Activated CD4-positive, alpha-beta memory T cell treated with anti-CD3 and anti-CD28 coated beads for 36 hours (primary cell): ENCODE results near the gene MAOA. TPM values are rescaled to one million over a fixed set of nuclear protein-coding genes. Genes with fewer than 3 reads are reported as not detected.
A peak's percentile ranks its signal among the peaks of the same experiment; 100 is the strongest.

Source experiments
- CTCF ChIA-PET: fragments of 350-600 bp; sonication (Branson Sonifier 250); formaldehyde crosslinking; loops from one replicate; lab custom pipeline; 2021; ENCODE audit warnings: antibody characterized with exemption, inconsistent platforms; lab: Charles Lee
- POLR2A ChIA-PET: fragments of 350-600 bp; sonication (Branson Sonifier 250); formaldehyde crosslinking; loops from one replicate; lab custom pipeline; 2021; ENCODE audit warnings: antibody characterized with exemption; lab: Charles Lee
- DNase-seq: peaks from one replicate; pipeline ENCODE4 v3.0.0-alpha.2; 2020
- H3K27ac Mint-ChIP-seq: one replicate; pipeline ENCODE4 v1.8.0; 2021; ENCODE audit warnings: mixed read lengths
- H3K27me3 Mint-ChIP-seq: one replicate; pipeline ENCODE4 v1.8.0; 2021; ENCODE audit warnings: mixed read lengths
- H3K36me3 Mint-ChIP-seq: one replicate; pipeline ENCODE4 v1.8.0; 2021; ENCODE audit warnings: mixed read lengths
- H3K4me1 Mint-ChIP-seq: one replicate; pipeline ENCODE4 v1.8.0; 2021; ENCODE audit warnings: low read depth, mixed read lengths
- H3K4me3 Mint-ChIP-seq: one replicate; pipeline ENCODE4 v1.8.0; 2021; ENCODE audit warnings: mild to moderate bottlenecking, mixed read lengths
- H3K9me3 Mint-ChIP-seq: one replicate; pipeline ENCODE4 v1.8.0; 2021; ENCODE audit warnings: mixed read lengths
- intact Hi-C: fragments of 100-400 bp; cut with micrococcal nuclease; formaldehyde crosslinking; loops from one replicate; pipeline ENCODE4 v1.15.1; 2023
- total RNA-seq, 2 experiments: library from RNA; stranded (reverse); gene quantifications; one replicate each; pipeline ENCODE4 v1.2.3, GENCODE V29; 2021

Gene MAOA
- total RNA-seq, 2 experiments from 2014 or later = 14.8 to 16.8 TPM

- Mint-ChIP-seq H3K27ac (no peak overlapping the region), H3K9me3 (no peaks in the 10 kb centered on the region), H3K4me3 (no peak overlapping the region), H3K4me1 (peaks cover 13% of the 10 kb centered on the region), H3K36me3 (no peaks in the 10 kb centered on the region), H3K27me3 (peaks cover 5% of the 10 kb centered on the region)
- POLR2A ChIA-PET = no interaction called here
- CTCF ChIA-PET = interaction anchor here (0.6 kb wide), 1 partner anchor 1213 kb away, joined by 4 read pairs; no protein-coding TSS in a partner anchor
- DNase-seq = no peak
- intact Hi-C loops = no loop called here
Measured at GRCh38 chrX:43641691-43642090, 14.4 kb upstream of the MAOA start.

GRCh38 chrX:43643201-43643600, 12.9 kb upstream of the MAOA start:
- POLR2A ChIA-PET = no interaction called here
- peaks cover 3% of the 10 kb centered on the region for H3K27me3 Mint-ChIP-seq
- H3K4me3 Mint-ChIP-seq = no peak overlapping the region

GRCh38 chrX:43643662-43644061, 12.4 kb upstream of the MAOA start:
- Mint-ChIP-seq H3K9me3 (no peaks in the 10 kb centered on the region), H3K27ac (peak overlapping the region; percentile 69), H3K36me3 (no peaks in the 10 kb centered on the region), H3K4me1 (peaks cover 13% of the 10 kb centered on the region), H3K4me3 (no peak overlapping the region), H3K27me3 (peaks cover 3% of the 10 kb centered on the region)
- ChIA-PET CTCF (no interaction called here), POLR2A (no interaction called here)
- intact Hi-C loops = loop anchor here (1.0 kb wide), 1 partner anchor 16 kb away; no protein-coding TSS in a partner anchor
- no peak for DNase-seq

More at GRCh38 chrX:43643201-43643600, 12.9 kb upstream of the MAOA start:
- DNase-seq = no peak
- H3K4me1 Mint-ChIP-seq = peaks cover 13% of the 10 kb centered on the region
- no peaks in the 10 kb centered on the region for H3K36me3 Mint-ChIP-seq
- CTCF ChIA-PET = no interaction called here
- peak overlapping the region; percentile 69 for H3K27ac Mint-ChIP-seq
- no peaks in the 10 kb centered on the region for H3K9me3 Mint-ChIP-seq
- intact Hi-C loops = no loop called here

GRCh38 chrX:43644124-43644701, 11.9 kb upstream of the MAOA start:
- intact Hi-C loops = loop anchor here (1.0 kb wide), 1 partner anchor 17 kb away; no protein-coding TSS in a partner anchor
- H3K9me3 Mint-ChIP-seq = no peaks in the 10 kb centered on the region
- POLR2A ChIA-PET = no interaction called here
- peak overlapping the region; percentile 69 for H3K27ac Mint-ChIP-seq
- CTCF ChIA-PET = no interaction called here
- no peak overlapping the region for H3K4me3 Mint-ChIP-seq
- peak; percentile 13 for DNase-seq
- H3K4me1 Mint-ChIP-seq = peaks cover 13% of the 10 kb centered on the region
- H3K36me3 Mint-ChIP-seq = no peaks in the 10 kb centered on the region
- H3K27me3 Mint-ChIP-seq = peaks cover 3% of the 10 kb centered on the region

GRCh38 chrX:43646800-43647199, 9.3 kb upstream of the MAOA start:
- CTCF ChIA-PET = no interaction called here
- Mint-ChIP-seq H3K36me3 (no peaks in the 10 kb centered on the region), H3K9me3 (no peaks in the 10 kb centered on the region), H3K4me1 (peaks cover 13% of the 10 kb centered on the region), H3K27ac (no peak overlapping the region), H3K27me3 (no peaks in the 10 kb centered on the region), H3K4me3 (no peak overlapping the region)
- DNase-seq = no peak
- intact Hi-C loops = no loop called here
- POLR2A ChIA-PET = no interaction called here

GRCh38 chrX:43654431-43655150, 1.5 kb upstream of the MAOA start:
- CTCF ChIA-PET = interaction anchor here (1.0 kb wide), 1 partner anchor 96 kb away, joined by 3 read pairs; no protein-coding TSS in a partner anchor
- intact Hi-C loops = no loop called here
- H3K36me3 Mint-ChIP-seq = no peaks in the 10 kb centered on the region
- no peaks in the 10 kb centered on the region for H3K27me3 Mint-ChIP-seq
- DNase-seq = peak; percentile 88
- H3K9me3 Mint-ChIP-seq = no peaks in the 10 kb centered on the region
- no peaks in the 10 kb centered on the region for H3K4me1 Mint-ChIP-seq
- H3K27ac Mint-ChIP-seq = peak overlapping the region; percentile 92
- H3K4me3 Mint-ChIP-seq = peak overlapping the region; percentile 85
- POLR2A ChIA-PET = no interaction called here

- no peaks in the 10 kb centered on the region for H3K4me1 Mint-ChIP-seq
- H3K27me3 Mint-ChIP-seq = no peaks in the 10 kb centered on the region
- DNase-seq = peak; percentile 39
- ChIA-PET CTCF (interaction anchor here (0.8 to 1.0 kb wide), 2 partner anchors 95 to 96 kb away, joined by 3 read pairs; no protein-coding TSS in a partner anchor), POLR2A (no interaction called here)
- H3K4me3 Mint-ChIP-seq = peak overlapping the region; percentile 85
- no peaks in the 10 kb centered on the region for H3K9me3 Mint-ChIP-seq
- intact Hi-C loops = no loop called here
- peak overlapping the region; percentile 33 for H3K27ac Mint-ChIP-seq
- no peaks in the 10 kb centered on the region for H3K36me3 Mint-ChIP-seq
Measured at GRCh38 chrX:43655151-43656004, 721 bp upstream of the MAOA start.

- H3K36me3 Mint-ChIP-seq = no peaks in the 10 kb centered on the region
- no peaks in the 10 kb centered on the region for H3K9me3 Mint-ChIP-seq
- POLR2A ChIA-PET = no interaction called here
Measured at GRCh38 chrX:43657671-43658070, 1.6 kb downstream of the MAOA start.

GRCh38 chrX:43661521-43662240, 5.6 kb downstream of the MAOA start:
- ChIA-PET POLR2A (no interaction called here), CTCF (no interaction called here)
- Mint-ChIP-seq H3K27ac (no peak overlapping the region), H3K4me3 (no peak overlapping the region), H3K4me1 (peaks cover 7% of the 10 kb centered on the region), H3K36me3 (no peaks in the 10 kb centered on the region), H3K27me3 (no peaks in the 10 kb centered on the region), H3K9me3 (no peaks in the 10 kb centered on the region)
- intact Hi-C loops = no loop called here
- DNase-seq = no peak

More at GRCh38 chrX:43657671-43658070, 1.6 kb downstream of the MAOA start:
- Mint-ChIP-seq H3K27ac (no peak overlapping the region), H3K4me1 (no peaks in the 10 kb centered on the region), H3K27me3 (no peaks in the 10 kb centered on the region), H3K4me3 (no peak overlapping the region)
- CTCF ChIA-PET = no interaction called here
- intact Hi-C loops = no loop called here
- no peak for DNase-seq

GRCh38 chrX:43663173-43663572, 7.1 kb downstream of the MAOA start:
- DNase-seq = no peak
- peaks cover 7% of the 10 kb centered on the region for H3K4me1 Mint-ChIP-seq
- H3K27me3 Mint-ChIP-seq = no peaks in the 10 kb centered on the region
- ChIA-PET POLR2A (no interaction called here), CTCF (no interaction called here)
- H3K27ac Mint-ChIP-seq = no peak overlapping the region
- no peak overlapping the region for H3K4me3 Mint-ChIP-seq
- intact Hi-C loops = no loop called here
- no peaks in the 10 kb centered on the region for H3K36me3 Mint-ChIP-seq
- H3K9me3 Mint-ChIP-seq = no peaks in the 10 kb centered on the region

GRCh38 chrX:43664258-43664657, 8.2 kb downstream of the MAOA start:
- H3K4me1 Mint-ChIP-seq = peaks cover 7% of the 10 kb centered on the region
- no peak for DNase-seq
- H3K27me3 Mint-ChIP-seq = no peaks in the 10 kb centered on the region
- no peaks in the 10 kb centered on the region for H3K9me3 Mint-ChIP-seq
- no peak overlapping the region for H3K27ac Mint-ChIP-seq
- no peaks in the 10 kb centered on the region for H3K36me3 Mint-ChIP-seq
- ChIA-PET POLR2A (no interaction called here), CTCF (no interaction called here)
- intact Hi-C loops = no loop called here
- no peak overlapping the region for H3K4me3 Mint-ChIP-seq
